Right lobe of liver (tissue), 4 donors: ENCODE results near the gene EXOSC7.

Source experiments
- CTCF ChIP-seq, 4 donors: fragments of 200-600 bp in 3 of 4; fragments of 450-650 bp in 1 of 4; IDR thresholded peaks; one replicate each; pipeline versions ENCODE4 v1.5.1 to v1.8.0; 2016 to 2022; ENCODE audit warnings: antibody characterized with exemption in 4 of 4, mild to moderate bottlenecking in 2 of 4
- POLR2A ChIP-seq: fragments of 450-650 bp; IDR thresholded peaks from one replicate; pipeline ENCODE4 v1.6.1; 2017; ENCODE audit warnings: antibody characterized with exemption, mild to moderate bottlenecking
- donor health status: DM: no; HTN: no; CAD: no.
- donor health status: DM: no; HTN: no; CAD: no.
- donor health status: DM: no; HTN: yes; CAD: no.

- TF ChIP-seq CTCF (IDR thresholded peaks at IDR 0.05) = no peak
- peak; percentile 27 for TF ChIP-seq POLR2A
Observed at GRCh38 chr3:44996556-44996969, 20.5 kb downstream of the EXOSC7 start.
